Measurements from ENCODE around the gene ACAA1.

Gene ACAA1

DNA sequence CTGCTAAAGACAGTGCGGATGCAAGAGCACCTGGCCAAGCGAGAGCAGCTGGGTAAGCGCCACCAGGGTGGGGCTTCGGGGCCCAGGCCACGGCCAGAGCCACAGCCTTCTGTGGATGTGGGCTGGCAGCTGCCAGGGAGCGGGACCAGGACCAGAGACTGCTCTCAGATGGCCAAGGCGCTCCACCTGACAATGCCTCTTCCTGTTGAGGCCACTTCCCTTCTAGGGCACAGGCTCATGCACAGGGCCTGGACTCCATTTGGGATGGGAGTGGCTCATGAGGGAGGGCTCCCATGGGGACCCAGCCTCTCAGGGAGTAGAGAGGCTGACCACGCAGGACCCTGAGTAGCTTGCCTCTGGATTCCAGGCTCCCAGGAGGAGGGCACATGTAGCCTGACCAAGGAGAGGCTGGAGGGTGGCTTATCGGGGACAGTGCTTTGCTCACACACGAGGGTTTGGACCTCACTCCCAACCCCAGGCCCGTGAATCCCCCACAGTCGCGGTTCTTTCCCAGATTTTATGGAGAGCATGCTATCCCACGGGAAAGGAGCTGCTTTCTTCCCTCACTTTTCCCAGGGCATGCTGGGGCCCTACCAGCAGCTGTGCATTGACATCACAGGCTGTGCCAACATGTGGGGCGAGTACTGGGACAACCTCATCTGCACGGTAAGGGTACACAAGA is 25.1 kb downstream of the ACAA1 start:
- DNase-seq (ENCODE audit: low read depth), result no peak
- TF ChIP-seq, protein P1, sequence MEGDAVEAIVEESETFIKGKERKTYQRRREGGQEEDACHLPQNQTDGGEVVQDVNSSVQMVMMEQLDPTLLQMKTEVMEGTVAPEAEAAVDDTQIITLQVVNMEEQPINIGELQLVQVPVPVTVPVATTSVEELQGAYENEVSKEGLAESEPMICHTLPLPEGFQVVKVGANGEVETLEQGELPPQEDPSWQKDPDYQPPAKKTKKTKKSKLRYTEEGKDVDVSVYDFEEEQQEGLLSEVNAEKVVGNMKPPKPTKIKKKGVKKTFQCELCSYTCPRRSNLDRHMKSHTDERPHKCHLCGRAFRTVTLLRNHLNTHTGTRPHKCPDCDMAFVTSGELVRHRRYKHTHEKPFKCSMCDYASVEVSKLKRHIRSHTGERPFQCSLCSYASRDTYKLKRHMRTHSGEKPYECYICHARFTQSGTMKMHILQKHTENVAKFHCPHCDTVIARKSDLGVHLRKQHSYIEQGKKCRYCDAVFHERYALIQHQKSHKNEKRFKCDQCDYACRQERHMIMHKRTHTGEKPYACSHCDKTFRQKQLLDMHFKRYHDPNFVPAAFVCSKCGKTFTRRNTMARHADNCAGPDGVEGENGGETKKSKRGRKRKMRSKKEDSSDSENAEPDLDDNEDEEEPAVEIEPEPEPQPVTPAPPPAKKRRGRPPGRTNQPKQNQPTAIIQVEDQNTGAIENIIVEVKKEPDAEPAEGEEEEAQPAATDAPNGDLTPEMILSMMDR (conservative IDR thresholded peaks at IDR 0.05; ENCODE audit: control insufficient read depth, insufficient read depth, low read depth, low read length), result no peak
- no peak overlapping the region for H3K4me3 ChIP-seq (ENCODE audit: control insufficient read depth, low read depth, low read length)

DNA sequence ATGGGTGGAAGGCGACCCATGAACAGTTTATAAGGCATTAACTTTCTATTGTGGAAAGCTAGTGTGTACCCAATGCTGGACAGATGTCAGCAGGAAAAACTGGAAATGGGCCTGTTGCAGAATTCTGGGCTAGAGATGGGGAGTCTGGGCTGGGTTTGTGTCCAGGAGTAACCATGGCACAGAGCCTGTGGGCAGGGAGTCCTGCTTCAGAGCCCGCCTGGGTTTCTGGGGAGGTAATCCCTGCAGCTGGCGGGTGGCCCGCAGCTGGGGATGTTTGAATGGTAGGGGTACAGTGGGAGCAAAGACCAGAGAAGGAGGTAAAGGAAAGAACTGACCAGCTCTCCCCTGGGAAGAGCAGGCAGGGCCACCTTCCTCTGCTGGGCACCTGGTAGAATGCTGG is 25.7 kb downstream of the ACAA1 start:
- TF ChIP-seq, protein P1 (conservative IDR thresholded peaks at IDR 0.05; ENCODE audit: control insufficient read depth, insufficient read depth, low read depth, low read length), result no peak
- no peak overlapping the region for H3K4me3 ChIP-seq (ENCODE audit: control insufficient read depth, low read depth, low read length)
- no peak for DNase-seq (ENCODE audit: low read depth)

- TF ChIP-seq, protein P1 (conservative IDR thresholded peaks at IDR 0.05; ENCODE audit: control insufficient read depth, insufficient read depth, low read depth, low read length), result no peak
- no peak for DNase-seq (ENCODE audit: low read depth)
- H3K4me3 ChIP-seq (ENCODE audit: control insufficient read depth, low read depth, low read length), result no peak overlapping the region
Measured at GRCh38 chr3:38110314-38111050, 26.4 kb downstream of the ACAA1 start.

- no peak overlapping the region for H3K4me3 ChIP-seq (ENCODE audit: control insufficient read depth, low read depth, low read length)
- TF ChIP-seq, protein P1 (conservative IDR thresholded peaks at IDR 0.05; ENCODE audit: control insufficient read depth, insufficient read depth, low read depth, low read length), result no peak
- no peak for DNase-seq (ENCODE audit: low read depth)
Measured at GRCh38 chr3:38109580-38110313, 27.2 kb downstream of the ACAA1 start.

GRCh38 chr3:38108649-38109579 is 28.0 kb downstream of the ACAA1 start:
- no peak overlapping the region for H3K4me3 ChIP-seq (ENCODE audit: control insufficient read depth, low read depth, low read length)
- no peak for DNase-seq (ENCODE audit: low read depth)
- TF ChIP-seq, protein P1 (conservative IDR thresholded peaks at IDR 0.05; ENCODE audit: control insufficient read depth, insufficient read depth, low read depth, low read length), result no peak
